Psoas muscle (tissue), 8 donors: ENCODE results near the gene C4orf36. TPM values are rescaled to one million over a fixed set of nuclear protein-coding genes. Genes with fewer than 3 reads are reported as not detected.

Source experiments
- ATAC-seq, 4 donors: fragments of 200-7000 bp; cut with Tn5 transposase; one replicate each; pipeline ENCODE4 v1.9.1; 2020; ENCODE audit warnings: moderate library complexity in 3 of 4, mild to moderate bottlenecking in 2 of 4
- DNase-seq, 2 donors: peaks; one replicate each; pipeline ENCODE4 v3.0.0-alpha.2; 2020
- H3K27ac ChIP-seq: fragments of 200-600 bp; one replicate; pipeline ENCODE4 v1.8.0; 2022
- H3K27me3 ChIP-seq, 3 donors: fragments of 200-600 bp in 1 of 3; one replicate each; pipeline versions ENCODE4 v1.6.1 to v1.8.0; 2013 to 2022; ENCODE audit warnings: low read length in 2 of 3, mild to moderate bottlenecking in 2 of 3, moderate library complexity in 1 of 3; ENCODE audit not compliant: insufficient read depth in 3 of 3
- H3K36me3 ChIP-seq, 2 donors: fragments of 200-600 bp in 1 of 2; one replicate each; pipeline versions ENCODE4 v1.6.1 to v1.8.0; 2013 to 2022; ENCODE audit warnings: low read depth in 1 of 2, mild to moderate bottlenecking in 1 of 2, moderate library complexity in 1 of 2; ENCODE audit not compliant: insufficient read depth in 1 of 2
- H3K4me1 ChIP-seq: fragments of 200-600 bp; one replicate; pipeline ENCODE4 v1.8.0; 2022
- H3K4me3 ChIP-seq: fragments of 200-600 bp; one replicate; pipeline ENCODE4 v1.8.0; 2022; ENCODE audit warnings: mild to moderate bottlenecking
- H3K9me3 ChIP-seq: fragments of 200-600 bp; one replicate; pipeline ENCODE4 v1.8.0; 2022
- WGBS, 3 donors: extraction: QIAGEN DNeasy Blood & Tissue Kit; methylation state at CpG; one replicate each; pipeline versions ENCODE4 v1.1.6 to v1.1.7; 2013; 5-methylcytosine and 5-hydroxymethylcytosine counted together
- intact Hi-C, 2 donors: fragments of 100-400 bp; cut with DNase I; formaldehyde crosslinking; loops; one replicate each; pipeline versions ENCODE4 v1.11.0 to v1.14.2; 2022
- polyA plus RNA-seq, 3 donors: library from polyadenylated mRNA; stranded (reverse); fragments of 200-250 nt; gene quantifications; one replicate each; pipeline ENCODE4 v1.2.3, GENCODE V29; 2013
- total RNA-seq, 4 donors: library from RNA; stranded (reverse); fragmentation: NEBNext Ultra II Directional in 2 of 4; extraction: Animal tissue kit (Norgen Biotek cat#: 25700) in 2 of 4; gene quantifications; one replicate each; pipeline versions ENCODE4 v1.2.1 to v1.2.4, GENCODE V29; 2021 to 2023
- TF ChIP-seq, protein P1 (sequence below): fragments of 200-600 bp; IDR thresholded peaks from one replicate; pipeline ENCODE4 v1.8.0; 2022; ENCODE audit warnings: antibody characterized with exemption
- donor health status: healthy with polysubstance abuse.
- donor health status: DM: no; HTN: no; CAD: no; lungs with moderate emphysema.
- donor health status: Bipolar disorder and iron deficiency.
- donor health status: healthy.
- donor health status: DM: yes; HTN: yes; CAD: no.
- donor health status: DM: no; HTN: no; CAD: no.
- donor health status: DM: no; HTN: no; CAD: no.
- donor health status: DM: yes; HTN: yes; CAD: no.

Gene C4orf36
- total and polyA plus RNA-seq, 7 donors: 0.45 to 1.5 (median 0.70) TPM; not detected in 4

DNA sequence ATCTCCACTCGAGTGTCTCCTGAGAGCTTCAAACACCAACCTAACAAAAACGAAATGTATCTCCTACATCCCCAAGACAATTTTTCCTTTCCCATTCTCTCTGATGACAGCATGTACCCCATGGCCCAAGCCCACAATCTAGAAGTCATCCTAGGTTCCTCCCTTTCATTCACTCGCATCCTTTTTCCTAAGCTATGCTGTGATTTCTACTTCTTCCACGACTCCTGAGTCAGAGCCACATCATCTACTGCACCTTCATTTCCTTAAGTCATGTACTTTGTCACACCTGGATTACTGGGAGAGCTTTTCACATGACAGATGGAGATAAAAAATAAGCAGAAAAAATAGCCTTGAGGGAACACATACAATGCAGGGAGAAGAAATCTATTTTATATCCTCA lies 20.1 kb downstream of the C4orf36 start:
- Histone ChIP-seq H3K4me1 (no peaks in the 10 kb centered on the region), H3K27ac (no peak overlapping the region), H3K4me3 (no peak overlapping the region), H3K36me3 (no peaks in the 10 kb centered on the region), H3K27me3 (no peaks in the 10 kb centered on the region), H3K9me3 (peaks cover 2% of the 10 kb centered on the region)
- no peak for DNase-seq
- intact Hi-C loops: no loop called here
- no peak for ATAC-seq
- TF ChIP-seq, protein P1, sequence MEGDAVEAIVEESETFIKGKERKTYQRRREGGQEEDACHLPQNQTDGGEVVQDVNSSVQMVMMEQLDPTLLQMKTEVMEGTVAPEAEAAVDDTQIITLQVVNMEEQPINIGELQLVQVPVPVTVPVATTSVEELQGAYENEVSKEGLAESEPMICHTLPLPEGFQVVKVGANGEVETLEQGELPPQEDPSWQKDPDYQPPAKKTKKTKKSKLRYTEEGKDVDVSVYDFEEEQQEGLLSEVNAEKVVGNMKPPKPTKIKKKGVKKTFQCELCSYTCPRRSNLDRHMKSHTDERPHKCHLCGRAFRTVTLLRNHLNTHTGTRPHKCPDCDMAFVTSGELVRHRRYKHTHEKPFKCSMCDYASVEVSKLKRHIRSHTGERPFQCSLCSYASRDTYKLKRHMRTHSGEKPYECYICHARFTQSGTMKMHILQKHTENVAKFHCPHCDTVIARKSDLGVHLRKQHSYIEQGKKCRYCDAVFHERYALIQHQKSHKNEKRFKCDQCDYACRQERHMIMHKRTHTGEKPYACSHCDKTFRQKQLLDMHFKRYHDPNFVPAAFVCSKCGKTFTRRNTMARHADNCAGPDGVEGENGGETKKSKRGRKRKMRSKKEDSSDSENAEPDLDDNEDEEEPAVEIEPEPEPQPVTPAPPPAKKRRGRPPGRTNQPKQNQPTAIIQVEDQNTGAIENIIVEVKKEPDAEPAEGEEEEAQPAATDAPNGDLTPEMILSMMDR: no peak
- 69 to 71% (median 69%) methylated on average over 4 of the region's 4 CpGs for WGBS, 3 donors

DNA sequence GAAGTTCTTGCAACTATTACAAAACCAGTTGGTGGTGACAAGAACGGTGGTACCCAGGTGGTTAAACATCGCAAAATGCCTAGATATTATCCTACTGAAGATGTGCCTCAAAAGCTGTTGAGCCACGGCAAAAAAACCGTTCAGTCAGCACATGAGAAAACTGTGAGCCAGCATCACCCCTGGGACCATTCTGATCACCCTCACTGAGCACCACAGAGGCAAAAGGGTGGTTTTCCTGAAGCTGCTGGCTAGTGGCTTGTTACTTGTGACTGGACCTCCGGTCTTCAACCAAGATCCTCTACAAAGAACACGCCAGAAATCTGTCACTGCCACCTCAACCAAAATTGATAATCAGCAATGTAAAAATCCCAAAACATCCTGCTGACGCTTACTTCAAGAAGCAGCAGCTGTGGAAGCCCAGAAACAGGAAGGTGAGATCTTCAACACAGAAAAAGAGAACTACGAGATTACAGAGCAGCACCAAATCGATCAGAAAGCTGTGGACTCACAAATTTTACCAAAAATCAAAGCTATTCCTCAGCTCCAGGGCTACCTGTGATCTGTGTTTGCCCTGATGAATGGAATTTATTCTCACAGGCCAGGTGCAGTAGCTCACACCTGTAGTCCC lies 21.7 kb downstream of the C4orf36 start:
- intact Hi-C loops: no loop called here

DNA sequence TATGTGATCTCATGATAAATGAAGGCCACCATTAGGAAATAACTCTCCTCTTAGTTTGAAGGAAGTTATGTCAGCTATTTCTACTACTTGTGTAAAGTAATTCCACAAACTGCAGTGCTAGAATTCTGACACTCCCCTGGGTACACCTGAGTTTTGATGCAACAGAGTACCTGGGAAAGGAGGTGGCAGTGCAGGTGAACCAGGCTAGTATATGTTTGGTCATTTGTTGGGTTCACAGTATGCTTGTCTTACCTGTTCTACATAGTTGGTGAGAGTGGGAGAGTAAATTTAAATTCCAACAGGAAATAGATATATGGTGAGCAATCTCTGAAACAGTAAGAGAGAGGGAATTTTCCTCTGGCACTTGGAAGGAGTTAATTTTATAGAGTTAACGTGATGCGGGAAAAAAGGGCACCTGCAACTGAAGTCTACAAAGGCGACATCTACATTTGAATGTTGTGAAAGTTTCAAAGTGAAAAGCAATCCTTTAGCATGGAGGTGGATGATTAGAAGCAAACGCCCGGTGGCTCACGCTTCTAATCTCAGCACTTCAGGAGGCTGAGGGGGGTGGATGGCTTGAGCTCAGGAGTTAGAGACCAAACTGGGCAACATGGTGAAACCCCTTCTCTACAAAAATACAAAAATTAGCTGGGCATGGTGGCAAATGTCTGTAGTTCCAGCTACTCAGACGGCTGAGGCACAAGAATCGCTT lies 34.7 kb downstream of the C4orf36 start:
- 77 to 86% (median 81%) methylated on average over 8 of the region's 8 CpGs for WGBS, 3 donors
- ATAC-seq: no peak
- Histone ChIP-seq H3K36me3 (no peaks in the 10 kb centered on the region), H3K4me3 (no peak overlapping the region), H3K27me3 (no peaks in the 10 kb centered on the region), H3K4me1 (no peaks in the 10 kb centered on the region), H3K9me3 (no peaks in the 10 kb centered on the region), H3K27ac (no peak overlapping the region)
- DNase-seq: no peak
- intact Hi-C loops: no loop called here
- TF ChIP-seq, protein P1: no peak

More for the DNA sequence above, 21.7 kb downstream of the C4orf36 start:
- Histone ChIP-seq H3K27me3 (no peaks in the 10 kb centered on the region), H3K4me1 (no peaks in the 10 kb centered on the region), H3K9me3 (peaks cover 2% of the 10 kb centered on the region), H3K27ac (no peak overlapping the region), H3K4me3 (no peak overlapping the region), H3K36me3 (no peaks in the 10 kb centered on the region)
- 76 to 80% (median 77%) methylated on average over 9 of the region's 9 CpGs for WGBS, 3 donors
- TF ChIP-seq, protein P1: no peak
- no peak for DNase-seq
- ATAC-seq: no peak

DNA sequence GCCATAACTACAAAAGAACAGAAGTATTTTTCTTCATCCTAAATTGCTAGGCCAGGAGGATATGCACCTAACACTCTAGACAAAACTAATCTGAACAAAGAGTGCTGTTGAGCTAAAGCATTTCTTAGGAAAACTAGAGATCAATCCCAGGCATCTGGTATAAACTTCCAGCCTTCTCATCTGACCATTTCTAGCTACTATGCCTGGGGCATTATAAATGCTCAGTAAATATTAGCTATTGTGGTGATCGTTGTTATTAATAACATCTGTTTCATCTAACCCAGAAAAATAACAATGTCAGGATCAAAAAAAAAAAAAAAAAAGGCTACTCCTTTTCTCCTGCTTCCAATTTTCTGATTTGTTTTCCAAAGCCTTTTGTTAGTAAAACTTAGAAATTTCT lies 35.3 kb downstream of the C4orf36 start:
- no peak for ATAC-seq
- Histone ChIP-seq H3K4me1 (no peaks in the 10 kb centered on the region), H3K27ac (no peak overlapping the region), H3K36me3 (no peaks in the 10 kb centered on the region), H3K27me3 (no peaks in the 10 kb centered on the region), H3K4me3 (no peak overlapping the region), H3K9me3 (no peaks in the 10 kb centered on the region)
- intact Hi-C loops: no loop called here
- TF ChIP-seq, protein P1: no peak
- DNase-seq: no peak
- WGBS, 3 donors: 63 to 84% (median 72%) methylated on average over 1 of the region's 1 CpG
